Central memory CD8-positive, alpha-beta T cell (primary cell): ENCODE measurements around the gene HP1BP3.

ENCODE experiments used
- ATAC-seq: fragments of 150-1000 bp; cut with Tn5 transposase; replicated peaks from 2 replicates; pipeline ENCODE4 v1.10.0; 2022; ENCODE audit warnings: mild to moderate bottlenecking, moderate FRiP score, moderate number of reproducible peaks; ENCODE audit not compliant: poor library complexity, severe bottlenecking; ENCODE audit errors: extremely low read depth
- DNase-seq, 2 donors: peaks; one replicate each; pipeline ENCODE4 v3.0.0; 2021; ENCODE audit warnings: low spot score in 2 of 2
- H3K27ac Mint-ChIP-seq: one replicate; pipeline ENCODE4 v1.8.0; 2022; ENCODE audit warnings: low read depth, mild to moderate bottlenecking, moderate library complexity, mixed read lengths
- H3K27me3 Mint-ChIP-seq: one replicate; pipeline ENCODE4 v1.8.0; 2022; ENCODE audit warnings: mixed read lengths
- H3K36me3 Mint-ChIP-seq: one replicate; pipeline ENCODE4 v1.8.0; 2022; ENCODE audit warnings: mild to moderate bottlenecking, moderate library complexity, mixed read lengths; ENCODE audit not compliant: insufficient read depth
- H3K4me1 Mint-ChIP-seq: one replicate; pipeline ENCODE4 v1.8.0; 2022; ENCODE audit warnings: mixed read lengths
- H3K4me3 Mint-ChIP-seq: one replicate; pipeline ENCODE4 v1.8.0; 2022; ENCODE audit warnings: mild to moderate bottlenecking, moderate library complexity, mixed read lengths
- H3K9me3 Mint-ChIP-seq: one replicate; pipeline ENCODE4 v1.8.0; 2022; ENCODE audit warnings: mixed read lengths

HP1BP3 gene

GRCh38 chr1:20753589-20753988 lies 33.5 kb downstream of the HP1BP3 start:
- H3K4me1 Mint-ChIP-seq = peaks cover 6% of the 10 kb centered on the region
- H3K4me3 Mint-ChIP-seq = no peak overlapping the region

GRCh38 chr1:20751462-20751990 lies 35.6 kb downstream of the HP1BP3 start:
- H3K27ac Mint-ChIP-seq = no peak overlapping the region

More at GRCh38 chr1:20753589-20753988, 33.5 kb downstream of the HP1BP3 start:
- ATAC-seq = no peak
- peak overlapping the region; percentile 2 for H3K27ac Mint-ChIP-seq
- H3K36me3 Mint-ChIP-seq = peaks cover 59% of the 10 kb centered on the region
- H3K9me3 Mint-ChIP-seq = no peaks in the 10 kb centered on the region
- H3K27me3 Mint-ChIP-seq = no peaks in the 10 kb centered on the region
- DNase-seq = no peak

DNA sequence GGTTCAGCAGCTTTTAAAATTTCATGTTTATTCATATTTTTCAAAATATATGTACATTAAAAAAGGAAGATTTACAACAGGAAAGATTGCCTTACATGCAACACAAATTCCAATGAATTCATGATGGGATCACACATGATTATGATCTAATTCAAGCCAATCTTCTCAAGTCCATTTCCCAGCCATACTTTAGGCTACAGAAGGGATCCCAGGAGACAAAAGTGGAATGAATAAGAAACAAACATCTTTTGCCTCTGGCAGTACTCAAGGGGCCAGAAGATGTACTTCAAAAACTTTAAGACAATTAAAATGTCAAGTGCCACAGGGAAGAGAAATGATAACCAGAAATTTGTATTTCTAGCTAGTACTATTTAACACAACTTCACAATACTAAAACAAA lies 44.4 kb downstream of the HP1BP3 start:
- peaks cover 63% of the 10 kb centered on the region for H3K36me3 Mint-ChIP-seq

More at GRCh38 chr1:20751462-20751990, 35.6 kb downstream of the HP1BP3 start:
- Mint-ChIP-seq H3K36me3 (peaks cover 61% of the 10 kb centered on the region), H3K27me3 (no peaks in the 10 kb centered on the region), H3K4me1 (peaks cover 6% of the 10 kb centered on the region), H3K4me3 (no peak overlapping the region), H3K9me3 (no peaks in the 10 kb centered on the region)
- DNase-seq (no peak), ATAC-seq (no peak)

DNA sequence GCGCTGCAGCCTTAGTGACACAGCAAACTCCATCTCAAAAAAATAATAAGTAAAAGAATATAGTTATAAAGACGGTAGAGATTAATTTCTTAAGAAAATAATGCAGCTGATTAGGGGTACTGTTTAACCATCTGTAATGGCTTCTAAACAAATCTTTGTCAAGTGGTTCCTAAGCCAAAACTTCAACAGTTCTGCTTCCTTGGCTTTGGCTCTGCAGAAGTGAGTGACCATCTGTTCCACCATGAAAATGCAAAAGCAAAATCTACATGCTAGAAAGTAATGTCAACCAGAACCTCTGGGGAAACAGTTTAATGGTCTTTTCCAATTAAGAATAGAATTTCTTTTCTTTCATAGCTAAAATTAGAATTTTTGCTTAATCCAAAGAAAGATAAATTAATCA lies 46.3 kb downstream of the HP1BP3 start:
- Mint-ChIP-seq H3K4me1 (no peaks in the 10 kb centered on the region), H3K36me3 (peaks cover 51% of the 10 kb centered on the region), H3K27ac (no peak overlapping the region)

More for the DNA sequence above, 44.4 kb downstream of the HP1BP3 start:
- Mint-ChIP-seq H3K27ac (peak overlapping the region; percentile 32), H3K4me1 (no peaks in the 10 kb centered on the region), H3K4me3 (no peak overlapping the region), H3K9me3 (no peaks in the 10 kb centered on the region), H3K27me3 (no peaks in the 10 kb centered on the region)
- no peak for ATAC-seq
- DNase-seq = no peak

GRCh38 chr1:20739225-20739624 lies 47.9 kb downstream of the HP1BP3 start:
- peaks cover 37% of the 10 kb centered on the region for H3K36me3 Mint-ChIP-seq
- DNase-seq = no peak

More for the DNA sequence above, 46.3 kb downstream of the HP1BP3 start:
- Mint-ChIP-seq H3K9me3 (no peaks in the 10 kb centered on the region), H3K27me3 (no peaks in the 10 kb centered on the region), H3K4me3 (no peak overlapping the region)
- no peak for ATAC-seq
- no peak for DNase-seq

DNA sequence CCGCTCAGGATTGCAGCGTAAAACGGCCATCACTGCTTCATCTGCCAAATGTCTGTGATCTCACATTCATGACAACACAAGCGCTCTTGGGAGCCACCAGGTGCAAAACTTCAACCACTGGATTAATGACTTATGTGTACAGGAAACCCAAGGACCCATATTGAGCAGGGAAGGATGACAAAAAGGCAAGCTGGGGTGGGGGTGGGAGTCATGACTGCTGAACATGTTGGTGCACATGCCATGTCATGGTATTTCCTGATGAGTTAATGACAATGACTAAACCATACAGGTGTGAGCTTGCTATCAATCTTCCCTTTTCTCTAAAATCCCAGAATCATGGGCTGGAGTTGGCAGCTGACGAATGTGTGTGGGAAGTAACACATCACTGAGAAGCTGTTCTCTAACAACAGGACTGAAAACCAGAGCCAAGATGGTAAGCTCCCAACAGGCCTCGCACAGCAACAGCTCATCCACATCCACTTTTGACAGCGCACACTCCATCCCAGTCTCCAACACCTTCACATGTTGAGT lies 51.5 kb downstream of the HP1BP3 start:
- peaks cover 8% of the 10 kb centered on the region for H3K27me3 Mint-ChIP-seq
- H3K36me3 Mint-ChIP-seq = peaks cover 13% of the 10 kb centered on the region
- H3K4me3 Mint-ChIP-seq = no peak overlapping the region
- H3K27ac Mint-ChIP-seq = no peak overlapping the region
- no peak for DNase-seq
- no peak for ATAC-seq
- no peaks in the 10 kb centered on the region for H3K9me3 Mint-ChIP-seq
- peaks cover 19% of the 10 kb centered on the region for H3K4me1 Mint-ChIP-seq

More at GRCh38 chr1:20739225-20739624, 47.9 kb downstream of the HP1BP3 start:
- Mint-ChIP-seq H3K4me3 (no peak overlapping the region), H3K27ac (no peak overlapping the region), H3K9me3 (no peaks in the 10 kb centered on the region), H3K4me1 (no peaks in the 10 kb centered on the region), H3K27me3 (no peaks in the 10 kb centered on the region)
- ATAC-seq = no peak

DNA sequence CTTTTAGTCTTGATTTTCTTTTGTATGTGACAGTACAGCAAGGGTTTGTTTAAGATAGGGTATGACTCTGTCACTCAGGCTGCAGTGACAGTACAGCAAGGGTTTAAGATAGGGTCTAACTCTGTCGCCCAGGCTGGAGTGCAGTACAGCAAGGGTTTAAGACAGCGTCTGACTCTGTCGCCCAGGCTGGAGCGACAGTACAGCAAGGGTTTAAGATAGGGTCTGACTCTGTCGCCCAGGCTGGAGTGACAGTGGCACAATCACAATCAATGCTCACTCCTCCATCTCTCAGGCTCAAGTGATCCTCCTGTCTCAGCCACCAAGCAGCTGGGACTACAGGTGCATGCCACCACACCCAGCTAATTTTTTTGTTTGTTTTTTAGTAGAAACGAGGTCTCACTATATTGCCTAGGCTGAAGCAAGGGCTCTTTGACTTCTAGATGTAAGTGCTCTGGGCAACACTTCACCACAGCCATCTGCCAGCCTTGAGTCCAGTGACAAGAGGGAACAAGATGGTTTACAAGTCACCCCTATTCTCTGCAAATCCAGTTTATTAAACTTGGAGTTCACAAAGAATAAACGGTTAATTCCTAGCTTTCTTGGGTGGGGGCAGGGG lies 53.6 kb downstream of the HP1BP3 start:
- Mint-ChIP-seq H3K36me3 (no peaks in the 10 kb centered on the region), H3K4me1 (peaks cover 29% of the 10 kb centered on the region), H3K27ac (peak overlapping the region; percentile 10), H3K9me3 (no peaks in the 10 kb centered on the region), H3K4me3 (peak overlapping the region; percentile 85), H3K27me3 (peaks cover 30% of the 10 kb centered on the region)
- DNase-seq (no peak), ATAC-seq (peak; percentile 1)

DNA sequence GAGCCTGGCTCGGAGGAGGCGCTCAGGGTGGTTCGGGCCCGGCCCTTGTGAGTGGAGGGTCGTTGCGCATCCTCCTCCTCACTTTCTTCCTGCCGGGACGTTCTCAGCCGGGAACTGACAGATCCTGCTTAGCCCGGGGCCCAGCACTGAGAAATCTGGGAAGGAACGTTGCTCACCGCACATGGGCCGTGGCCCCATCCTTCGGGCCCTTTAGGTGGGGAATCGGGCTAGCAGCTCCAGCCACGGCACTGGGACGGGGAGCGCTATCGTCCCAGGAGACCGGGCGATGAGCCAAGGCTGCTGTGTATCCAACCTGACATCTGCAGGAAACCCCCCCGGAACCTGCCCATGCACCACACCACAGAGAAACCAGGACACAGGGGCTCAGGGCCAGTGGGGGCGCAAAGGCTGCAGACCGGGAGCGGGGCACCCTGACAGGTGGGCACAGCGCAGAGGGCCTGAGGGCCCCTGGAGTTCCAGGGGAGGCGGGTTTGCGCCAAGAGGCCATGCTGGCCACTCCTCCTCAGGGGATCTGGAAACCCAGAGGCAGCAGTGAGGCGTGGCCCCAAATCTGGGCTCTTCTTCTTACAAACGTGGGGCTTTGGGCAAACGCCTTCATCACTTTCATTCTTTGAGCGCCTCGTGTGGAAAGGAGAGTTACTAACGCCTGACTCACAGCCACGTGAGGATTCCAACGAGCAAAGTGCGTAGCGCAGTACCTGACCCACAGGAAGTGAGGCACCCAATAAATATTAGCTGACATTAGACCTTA lies 54.3 kb downstream of the HP1BP3 start, which contains the start of gene SH2D5:
Gene SH2D5 (minus strand): TSS at position 116 of the 772 bp plus-strand sequence. CDS start 4,659 bp downstream, outside the sequence.
- peak within 1 kb of the TSS; percentile 86 for H3K27ac Mint-ChIP-seq
- peak within 1 kb of the TSS; percentile 85 for H3K4me3 Mint-ChIP-seq

GRCh38 chr1:20732071-20732587 lies 55.0 kb downstream of the HP1BP3 start:
- H3K27ac Mint-ChIP-seq = peak overlapping the region; percentile 86

More for the DNA sequence above, 54.3 kb downstream of the HP1BP3 start, which contains the start of gene SH2D5:
- ATAC-seq (peak; percentile 77), DNase-seq (peak in 1 of 2 donors; percentile 51)
- Mint-ChIP-seq H3K4me1 (peaks cover 34% of the 10 kb centered on the region), H3K27me3 (peaks cover 37% of the 10 kb centered on the region), H3K9me3 (no peaks in the 10 kb centered on the region), H3K36me3 (no peaks in the 10 kb centered on the region)

DNA sequence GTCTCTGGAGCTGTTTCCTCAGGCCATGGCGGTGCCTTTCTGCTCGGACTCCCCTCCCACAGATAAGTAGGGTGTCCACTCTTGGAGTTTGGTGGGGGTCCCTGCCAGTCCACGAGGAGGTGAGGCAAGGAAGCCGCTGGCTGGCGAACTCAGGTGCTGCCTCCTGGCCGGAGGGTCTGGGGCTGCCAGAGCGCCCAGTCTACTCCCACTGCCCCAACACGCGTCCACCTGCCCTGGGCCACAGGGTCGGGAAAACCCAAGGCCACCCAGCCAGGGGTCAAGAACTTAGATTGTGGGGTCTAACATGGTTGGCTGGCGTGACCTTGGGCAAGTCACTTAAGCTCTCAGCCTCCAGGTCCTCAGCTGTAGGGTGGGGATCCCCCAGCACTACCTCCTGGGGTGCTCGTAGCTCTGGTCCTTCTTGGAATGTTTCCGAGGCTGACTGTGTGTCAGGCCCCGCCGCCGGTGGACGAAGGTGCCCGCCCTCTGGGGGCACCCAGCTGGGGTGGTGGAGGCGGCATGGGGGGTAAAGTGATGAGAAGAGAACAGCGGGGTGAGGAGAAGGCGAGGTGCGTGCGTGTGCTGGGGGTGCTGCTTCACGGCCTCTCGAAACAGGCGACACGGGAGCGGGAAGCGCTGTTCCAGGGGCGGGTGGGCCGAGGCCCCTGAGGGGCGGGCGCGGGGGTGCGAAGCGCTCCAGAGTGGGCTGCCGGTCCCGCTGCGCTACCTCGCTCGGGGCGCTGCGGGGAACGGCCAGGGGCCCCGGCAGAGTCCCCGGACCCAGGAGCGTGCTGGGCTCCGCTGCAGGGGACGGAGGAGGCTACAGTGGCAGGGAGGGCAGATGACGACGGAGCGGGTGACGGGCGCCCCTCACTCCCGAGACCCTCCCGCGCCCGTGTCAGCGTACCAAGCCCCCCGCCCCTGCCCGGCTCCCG lies 55.8 kb downstream of the HP1BP3 start:
- ATAC-seq (peak; percentile 25), DNase-seq (no peak)
- peaks cover 39% of the 10 kb centered on the region for H3K27me3 Mint-ChIP-seq
- H3K36me3 Mint-ChIP-seq = peaks cover 2% of the 10 kb centered on the region
- H3K27ac Mint-ChIP-seq = peak overlapping the region; percentile 32
- H3K4me1 Mint-ChIP-seq = peaks cover 34% of the 10 kb centered on the region
- peak overlapping the region; percentile 85 for H3K4me3 Mint-ChIP-seq
- no peaks in the 10 kb centered on the region for H3K9me3 Mint-ChIP-seq

More at GRCh38 chr1:20732071-20732587, 55.0 kb downstream of the HP1BP3 start:
- DNase-seq (no peak), ATAC-seq (peak; percentile 57)
- no peaks in the 10 kb centered on the region for H3K9me3 Mint-ChIP-seq
- peak overlapping the region; percentile 85 for H3K4me3 Mint-ChIP-seq
- H3K27me3 Mint-ChIP-seq = peaks cover 39% of the 10 kb centered on the region
- H3K4me1 Mint-ChIP-seq = peaks cover 34% of the 10 kb centered on the region
- H3K36me3 Mint-ChIP-seq = peaks cover 2% of the 10 kb centered on the region

DNA sequence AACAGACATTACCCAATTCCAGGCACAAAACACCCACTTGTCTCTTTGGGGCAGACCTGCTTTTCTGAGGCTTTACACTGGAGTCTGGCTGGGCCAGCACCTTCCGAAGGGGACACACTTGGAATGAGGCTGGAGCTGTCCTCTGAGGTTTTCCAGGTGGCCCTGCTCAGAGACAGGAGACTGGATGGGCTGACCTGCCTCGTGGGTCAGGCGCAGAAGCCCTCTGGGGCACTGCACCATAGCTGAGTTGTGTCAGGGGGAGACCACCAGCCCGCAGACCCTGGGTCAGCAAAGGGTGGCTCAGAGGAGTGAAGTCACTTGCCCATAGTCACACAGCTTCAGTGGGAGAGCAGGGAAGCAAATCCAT lies 56.4 kb downstream of the HP1BP3 start:
- peaks cover 2% of the 10 kb centered on the region for H3K36me3 Mint-ChIP-seq
- H3K27ac Mint-ChIP-seq = no peak overlapping the region
- peaks cover 39% of the 10 kb centered on the region for H3K27me3 Mint-ChIP-seq
- ATAC-seq = no peak
- no peaks in the 10 kb centered on the region for H3K9me3 Mint-ChIP-seq
- H3K4me3 Mint-ChIP-seq = peak overlapping the region; percentile 85
- DNase-seq = no peak
- H3K4me1 Mint-ChIP-seq = peaks cover 34% of the 10 kb centered on the region
